Urothelium cell line (cell line): ENCODE data around the gene CDYL.

Experiments used
- DNase-seq: peaks from one replicate; pipeline ENCODE4 v3.0.0; 2011; ENCODE audit warnings: low spot score, mixed read lengths
- FAIRE-seq: peaks from 2 replicates; lab custom pipeline; 2011; peaks lifted over from hg19 to GRCh38; lab: Jason Lieb, UNC

Gene CDYL

GRCh38 chr6:4872841-4873240 lies 96.6 kb downstream of the CDYL start:
- FAIRE-seq = no peak
- no peak for DNase-seq

GRCh38 chr6:4873928-4874327 lies 97.7 kb downstream of the CDYL start:
- DNase-seq = no peak
- no peak for FAIRE-seq

- DNase-seq (no peak), FAIRE-seq (no peak)
Measured at GRCh38 chr6:4879741-4880275, 103.6 kb downstream of the CDYL start.

- no peak for DNase-seq
- no peak for FAIRE-seq
Measured at GRCh38 chr6:4880363-4880762, 104.2 kb downstream of the CDYL start.

- DNase-seq (no peak), FAIRE-seq (no peak)
Measured at GRCh38 chr6:4883298-4883697, 107.1 kb downstream of the CDYL start.

GRCh38 chr6:4884646-4885340 lies 108.6 kb downstream of the CDYL start:
- DNase-seq (no peak), FAIRE-seq (no peak)

- no peak for FAIRE-seq
- no peak for DNase-seq
Measured at GRCh38 chr6:4885341-4885933, 109.2 kb downstream of the CDYL start.

GRCh38 chr6:4888841-4889240 lies 112.6 kb downstream of the CDYL start:
- no peak for DNase-seq
- FAIRE-seq = no peak

- DNase-seq (no peak), FAIRE-seq (no peak)
Measured at GRCh38 chr6:4889701-4890100, 113.5 kb downstream of the CDYL start.

- no peak for FAIRE-seq
- no peak for DNase-seq
Measured at GRCh38 chr6:4890191-4890590, 114.0 kb downstream of the CDYL start.

- DNase-seq = no peak
- FAIRE-seq = no peak
Measured at GRCh38 chr6:4890627-4891026, 114.4 kb downstream of the CDYL start.

GRCh38 chr6:4891141-4891540 lies 114.9 kb downstream of the CDYL start:
- DNase-seq = no peak
- FAIRE-seq = no peak

- FAIRE-seq (no peak), DNase-seq (no peak)
Measured at GRCh38 chr6:4892785-4893485, 116.7 kb downstream of the CDYL start.

GRCh38 chr6:4894049-4894448 lies 117.8 kb downstream of the CDYL start:
- DNase-seq (no peak), FAIRE-seq (no peak)

GRCh38 chr6:4895971-4896370 lies 119.8 kb downstream of the CDYL start:
- no peak for FAIRE-seq
- no peak for DNase-seq

- FAIRE-seq = no peak
Measured at GRCh38 chr6:4896401-4896800, 120.2 kb downstream of the CDYL start.

GRCh38 chr6:4899249-4900034 lies 123.2 kb downstream of the CDYL start:
- FAIRE-seq (no peak), DNase-seq (no peak)

More at GRCh38 chr6:4896401-4896800, 120.2 kb downstream of the CDYL start:
- DNase-seq = no peak

- DNase-seq (no peak), FAIRE-seq (no peak)
Measured at GRCh38 chr6:4901386-4902061, 125.3 kb downstream of the CDYL start.

GRCh38 chr6:4902363-4902762 lies 126.2 kb downstream of the CDYL start:
- FAIRE-seq (no peak), DNase-seq (no peak)

- no peak for DNase-seq
- FAIRE-seq = no peak
Measured at GRCh38 chr6:4903121-4903520, 126.9 kb downstream of the CDYL start.
